GM12878 (cell line): Measurements from ENCODE around the gene DUS2. TPM values are rescaled to one million over a fixed set of nuclear protein-coding genes. Genes with fewer than 3 reads are reported as not detected.

ENCODE experiments used
- ATAC-seq: fragments of 200-7000 bp; cut with Tn5 transposase; 3 replicates; pipeline ENCODE4 v1.9.1; 2020; ENCODE audit warnings: mild to moderate bottlenecking, moderate library complexity
- BruUV-seq: library from RNA; stranded (reverse); fragments of 400-500 nt; replicated peaks from 2 replicates; lab custom pipeline; 2021; lab: Mats Ljungman, UMichigan
- CTCF ChIA-PET: fragments of 300-600 bp; sonication (Branson Sonifier 250); formaldehyde crosslinking; extraction: SDS; loops from one replicate; lab custom pipeline; 2021; ENCODE audit warnings: inconsistent platforms; lab: Yijun Ruan, JAX
- POLR2A ChIA-PET: fragments of 350-600 bp; formaldehyde crosslinking; extraction: SDS; loops from one replicate; lab custom pipeline; 2021; ENCODE audit warnings: inconsistent platforms; lab: Charles Lee
- RAD21 ChIA-PET: fragments of 300-600 bp; sonication (Branson Sonifier 250); formaldehyde crosslinking; loops from one replicate; lab custom pipeline; 2023; ENCODE audit warnings: antibody characterized with exemption; ENCODE audit not compliant: unreplicated experiment; lab: Charles Lee
- SMC1A ChIA-PET: fragments of 300-600 bp; sonication (Branson Sonifier 250); formaldehyde crosslinking; loops from one replicate; lab custom pipeline; 2023; ENCODE audit not compliant: unreplicated experiment, uncharacterized antibody; lab: Charles Lee
- DNase-seq: peaks from one replicate; pipeline ENCODE4 v3.0.0-alpha.2; 2011; ENCODE audit warnings: low read depth, low spot score
- FAIRE-seq: peaks from 3 replicates; lab custom pipeline; 2011; peaks lifted over from hg19 to GRCh38; lab: Jason Lieb, UNC
- H2AFZ ChIP-seq: 2 replicates; pipeline ENCODE4 v1.6.0; 2011; ENCODE audit warnings: low read depth, low read length, control low read depth; ENCODE audit not compliant: control insufficient read depth
- H3K27ac ChIP-seq: 2 replicates; pipeline ENCODE4 v1.5.1; 2011; ENCODE audit warnings: control low read depth; ENCODE audit not compliant: control insufficient read depth, insufficient read depth
- H3K27me3 ChIP-seq, 2 experiments: replicated peaks in 1 of 2; 2 replicates each; pipeline versions ENCODE4 v1.6.0 to v1.6.1; 2011; ENCODE audit warnings: low read length in 1 of 2; ENCODE audit not compliant: control insufficient read depth in 2 of 2, insufficient read depth in 2 of 2
- H3K36me3 ChIP-seq, 2 experiments: 2 replicates each; pipeline ENCODE4 v1.5.1; 2011; ENCODE audit warnings: low read length in 1 of 2; ENCODE audit not compliant: control insufficient read depth in 2 of 2, insufficient read depth in 2 of 2
- H3K4me1 ChIP-seq: 2 replicates; pipeline ENCODE4 v1.6.1; 2011; ENCODE audit warnings: mild to moderate bottlenecking, low read length, moderate library complexity, mixed read lengths; ENCODE audit not compliant: control insufficient read depth, insufficient read depth
- H3K4me2 ChIP-seq: 2 replicates; pipeline ENCODE4 v1.6.0; 2011; ENCODE audit warnings: control low read depth; ENCODE audit not compliant: control insufficient read depth, insufficient read depth
- H3K4me3 ChIP-seq: fragments of 200-600 bp; sonication (generic); 2 replicates; pipeline ENCODE4 v1.5.1; 2016
- H3K79me2 ChIP-seq: 2 replicates; pipeline ENCODE4 v1.6.0; 2011; ENCODE audit warnings: low read length; ENCODE audit not compliant: control insufficient read depth, insufficient read depth
- H3K9ac ChIP-seq: 2 replicates; pipeline ENCODE4 v1.8.0; 2011; ENCODE audit warnings: low read length, control low read depth, mixed read lengths; ENCODE audit not compliant: control insufficient read depth, insufficient read depth
- H3K9me3 ChIP-seq: replicated peaks from 3 replicates; pipeline ENCODE4 v1.5.1; 2011; ENCODE audit warnings: mild to moderate bottlenecking, low read length; ENCODE audit not compliant: control insufficient read depth, insufficient read depth
- H4K20me1 ChIP-seq: 2 replicates; pipeline ENCODE4 v1.6.0; 2011; ENCODE audit not compliant: control insufficient read depth, insufficient read depth
- ATF7 ChIP-seq: fragments of 450-650 bp; IDR thresholded peaks from 2 replicates; pipeline ENCODE4 v1.6.1; 2016; ENCODE audit warnings: low read depth, mild to moderate bottlenecking
- CHD4 ChIP-seq: fragments of 200-600 bp; sonication (generic); IDR thresholded peaks from 2 replicates; pipeline ENCODE4 v1.6.1; 2016; ENCODE audit warnings: mild to moderate bottlenecking
- E2F4 ChIP-seq: IDR thresholded peaks from 2 replicates; pipeline ENCODE4 v1.6.1; 2012; ENCODE audit warnings: low read depth, low read length, improper control_type of control experiment
- EZH2 ChIP-seq: IDR thresholded peaks from 2 replicates; pipeline ENCODE4 v1.6.1; 2012; ENCODE audit warnings: low read depth, mild to moderate bottlenecking, control low read depth, inconsistent platforms, low read length, borderline replicate concordance; ENCODE audit not compliant: control insufficient read depth
- FOXM1 ChIP-seq: IDR thresholded peaks from 2 replicates; pipeline ENCODE4 v1.6.1; 2012; ENCODE audit warnings: low read depth, mild to moderate bottlenecking, inconsistent platforms, low read length, moderate library complexity
- HDGF ChIP-seq: fragments of 450-650 bp; IDR thresholded peaks from 2 replicates; pipeline ENCODE4 v1.6.1; 2016; ENCODE audit warnings: antibody characterized with exemption
- IRF5 ChIP-seq: fragments of 450-650 bp; IDR thresholded peaks from 2 replicates; pipeline ENCODE4 v1.6.1; 2017; ENCODE audit warnings: borderline replicate concordance
- NR2C2 ChIP-seq: IDR thresholded peaks from 2 replicates; pipeline ENCODE4 v1.6.1; 2011; ENCODE audit warnings: borderline replicate concordance, low read depth; ENCODE audit not compliant: control insufficient read depth, insufficient read length
- NR2F1 ChIP-seq: fragments of 450-650 bp; conservative IDR thresholded peaks from 2 replicates; pipeline ENCODE4 v1.6.1; 2017; ENCODE audit warnings: mild to moderate bottlenecking
- PAX5 ChIP-seq: IDR thresholded peaks from 2 replicates; pipeline ENCODE4 v1.6.1; 2011; ENCODE audit warnings: low read depth, low read length, borderline replicate concordance
- POLR2A ChIP-seq: IDR thresholded peaks from 2 replicates; pipeline ENCODE4 v1.6.1; 2011; ENCODE audit warnings: low read depth, mild to moderate bottlenecking, low read length
- SMAD1 ChIP-seq: fragments of 450-650 bp; IDR thresholded peaks from 2 replicates; pipeline ENCODE4 v1.6.1; 2018; ENCODE audit warnings: mild to moderate bottlenecking, low read depth; ENCODE audit not compliant: partially characterized antibody
- SMARCA5 ChIP-seq: fragments of 450-650 bp; IDR thresholded peaks from 2 replicates; pipeline ENCODE4 v1.6.1; 2017; ENCODE audit warnings: mild to moderate bottlenecking
- STAT3 ChIP-seq: IDR thresholded peaks from 2 replicates; pipeline ENCODE4 v1.6.1; 2011; ENCODE audit warnings: low read depth, low read length, improper control_type of control experiment
- SUZ12 ChIP-seq: fragments of 200-600 bp; sonication (generic); IDR thresholded peaks from one replicate; pipeline ENCODE4 v1.6.1; 2018; ENCODE audit warnings: antibody characterized with exemption, mild to moderate bottlenecking; ENCODE audit not compliant: unreplicated experiment
- USF2 ChIP-seq: IDR thresholded peaks from 2 replicates; pipeline ENCODE4 v1.6.1; 2011; ENCODE audit warnings: low read depth, low read length, improper control_type of control experiment, borderline replicate concordance
- ZNF687 ChIP-seq: fragments of 450-650 bp; IDR thresholded peaks from 2 replicates; pipeline ENCODE4 v1.6.1; 2017; ENCODE audit warnings: mild to moderate bottlenecking, moderate library complexity
- ZSCAN29 ChIP-seq: fragments of 450-650 bp; IDR thresholded peaks from 2 replicates; pipeline ENCODE4 v1.6.1; 2017; ENCODE audit warnings: mild to moderate bottlenecking, moderate library complexity
- WGBS: methylation state at CpG from one replicate; pipeline ENCODE4 v1.1.6; 2016; ENCODE audit warnings: low lambda C conversion rate; ENCODE audit not compliant: insufficient replicate concordance, insufficient coverage; ENCODE audit errors: missing lambda C conversion rate; 5-methylcytosine and 5-hydroxymethylcytosine counted together
- in situ Hi-C: fragments of 300-500 bp; cut with MboI; formaldehyde crosslinking; loops from 9 replicates; pipeline ENCODE4 v1.14.3; 2018; ENCODE audit warnings: mixed read lengths
- intact Hi-C: fragments of 100-400 bp; cut with micrococcal nuclease; formaldehyde crosslinking; loops from one replicate; pipeline ENCODE4 v1.14.2; 2022; ENCODE audit not compliant: unreplicated experiment
- polyA plus RNA-seq, 11 experiments: library from polyadenylated mRNA; depleted of rRNA in 4 of 11; unstranded in 6 of 11; stranded (reverse) in 5 of 11; fragments of >200 nt; fragmentation: Nextera tagmentation in 4 of 11; fragmentation: Illumina TruSeq in 1 of 11; extraction: Ambion mirVana in 4 of 11; extraction: Trizol in 1 of 11; gene quantifications; 1 replicate in 1 of 11; 2 replicates in 10 of 11; pipeline versions ENCODE4 v1.2.1 to v1.2.3, GENCODE V29; 2011 to 2016; ENCODE audit warnings: inconsistent platforms in 2 of 11, missing spikeins in 2 of 11, low read depth in 1 of 11
- total RNA-seq, 4 experiments: library from RNA; depleted of rRNA in 3 of 4; stranded (reverse); fragments of >200 nt in 3 of 4; fragmentation: Illumina TruSeq in 1 of 4; extraction: Trizol in 1 of 4; gene quantifications; 2 replicates each; pipeline versions ENCODE4 v1.2.1 to v1.2.3, GENCODE V29; 2013 to 2021

The DUS2 gene
- total and polyA plus RNA-seq, 10 of the 15 experiments (the other 5 are each of a cell fraction or from before 2014, with no cell fraction given): 4.8 to 32.3 (median 25.5) TPM

- TF ChIP-seq ZNF687: no peak
- TF ChIP-seq IRF5: no peak
- no peak for TF ChIP-seq CHD4
- TF ChIP-seq SUZ12: no peak
- no peak for TF ChIP-seq SMARCA5
- TF ChIP-seq STAT3: no peak
- TF ChIP-seq PAX5: no peak
- no peak for TF ChIP-seq SMAD1
- TF ChIP-seq USF2: no peak
- no peak for TF ChIP-seq HDGF
- no peak for TF ChIP-seq NR2F1
- TF ChIP-seq EZH2: no peak
- TF ChIP-seq POLR2A: no peak
- no peak for TF ChIP-seq E2F4
- no peak for TF ChIP-seq ATF7
- TF ChIP-seq FOXM1: no peak
- no peak for TF ChIP-seq ZSCAN29
- TF ChIP-seq NR2C2: no peak
- Histone ChIP-seq H2AFZ (no peak overlapping the region), H3K27ac (no peak overlapping the region), H3K4me1 (no peaks in the 10 kb centered on the region), H3K9ac (no peak overlapping the region), H3K79me2 (no peaks in the 10 kb centered on the region), H3K27me3 (no peaks in the 10 kb centered on the region), H4K20me1 (no peaks in the 10 kb centered on the region), H3K4me2 (no peak overlapping the region), H3K9me3 (no peaks in the 10 kb centered on the region), H3K4me3 (no peak overlapping the region), H3K36me3 (peaks cover 7 to 9% of the 10 kb centered on the region in 2 experiments; a peak in 3 of 4 replicates)
- POLR2A ChIA-PET: interaction anchor here (0.6 kb wide), 1 partner anchor 92 kb away, joined by 4 read pairs; no protein-coding TSS in a partner anchor
- in situ Hi-C loops (no loop called here), intact Hi-C loops (no loop called here)
- BruUV-seq: no TSS peak
- CTCF ChIA-PET: interaction anchor here (0.7 kb wide), 2 partner anchors 17 to 286 kb away, joined by 3 read pairs; no protein-coding TSS in a partner anchor
- FAIRE-seq (no peak), ATAC-seq (no peak), DNase-seq (no peak)
- SMC1A ChIA-PET: interaction anchor here (0.7 kb wide), 1 partner anchor 61 kb away, joined by 3 read pairs; no protein-coding TSS in a partner anchor
- WGBS: 98% methylated on average over 2 of the region's 2 CpGs
- RAD21 ChIA-PET: no interaction called here
Measured at GRCh38 chr16:68047987-68048386, 24.9 kb downstream of the DUS2 start.
